A673 (cell line): ENCODE results near the gene CCDC85C.

Experiments
- EZH2 ChIP-seq: fragments of 200-600 bp; sonication (generic); IDR thresholded peaks from 2 replicates; pipeline ENCODE4 v1.6.1; 2017; ENCODE audit warnings: borderline replicate concordance, low read depth, mild to moderate bottlenecking, mixed read lengths, antibody characterized with exemption, low read length; ENCODE audit not compliant: poor library complexity, severe bottlenecking
- TF ChIP-seq, protein P1 (sequence below): fragments of 300-800, 200-600 bp; sonication (generic); conservative IDR thresholded peaks from 2 replicates; pipeline ENCODE4 v1.5.1; 2017; ENCODE audit warnings: low read depth, mild to moderate bottlenecking, antibody characterized with exemption, low read length, moderate library complexity, mixed read lengths

- TF ChIP-seq, protein P1, sequence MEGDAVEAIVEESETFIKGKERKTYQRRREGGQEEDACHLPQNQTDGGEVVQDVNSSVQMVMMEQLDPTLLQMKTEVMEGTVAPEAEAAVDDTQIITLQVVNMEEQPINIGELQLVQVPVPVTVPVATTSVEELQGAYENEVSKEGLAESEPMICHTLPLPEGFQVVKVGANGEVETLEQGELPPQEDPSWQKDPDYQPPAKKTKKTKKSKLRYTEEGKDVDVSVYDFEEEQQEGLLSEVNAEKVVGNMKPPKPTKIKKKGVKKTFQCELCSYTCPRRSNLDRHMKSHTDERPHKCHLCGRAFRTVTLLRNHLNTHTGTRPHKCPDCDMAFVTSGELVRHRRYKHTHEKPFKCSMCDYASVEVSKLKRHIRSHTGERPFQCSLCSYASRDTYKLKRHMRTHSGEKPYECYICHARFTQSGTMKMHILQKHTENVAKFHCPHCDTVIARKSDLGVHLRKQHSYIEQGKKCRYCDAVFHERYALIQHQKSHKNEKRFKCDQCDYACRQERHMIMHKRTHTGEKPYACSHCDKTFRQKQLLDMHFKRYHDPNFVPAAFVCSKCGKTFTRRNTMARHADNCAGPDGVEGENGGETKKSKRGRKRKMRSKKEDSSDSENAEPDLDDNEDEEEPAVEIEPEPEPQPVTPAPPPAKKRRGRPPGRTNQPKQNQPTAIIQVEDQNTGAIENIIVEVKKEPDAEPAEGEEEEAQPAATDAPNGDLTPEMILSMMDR, result no peak
- no peak for TF ChIP-seq EZH2
Measured at GRCh38 chr14:99471731-99472130, 132.3 kb downstream of the CCDC85C start.
